VCaP (cell line): ENCODE measurements around the gene EIF3CL.
"Not testable (repeated sequence)": the region's sequence is repeated elsewhere in the genome, so short reads cannot be mapped to it uniquely, and the experiment has no call there.

Experiments
- H3K27ac ChIP-seq: fragments of 450-650 bp; 2 replicates; pipeline ENCODE4 v1.5.1; 2017

EIF3CL gene, protein sequence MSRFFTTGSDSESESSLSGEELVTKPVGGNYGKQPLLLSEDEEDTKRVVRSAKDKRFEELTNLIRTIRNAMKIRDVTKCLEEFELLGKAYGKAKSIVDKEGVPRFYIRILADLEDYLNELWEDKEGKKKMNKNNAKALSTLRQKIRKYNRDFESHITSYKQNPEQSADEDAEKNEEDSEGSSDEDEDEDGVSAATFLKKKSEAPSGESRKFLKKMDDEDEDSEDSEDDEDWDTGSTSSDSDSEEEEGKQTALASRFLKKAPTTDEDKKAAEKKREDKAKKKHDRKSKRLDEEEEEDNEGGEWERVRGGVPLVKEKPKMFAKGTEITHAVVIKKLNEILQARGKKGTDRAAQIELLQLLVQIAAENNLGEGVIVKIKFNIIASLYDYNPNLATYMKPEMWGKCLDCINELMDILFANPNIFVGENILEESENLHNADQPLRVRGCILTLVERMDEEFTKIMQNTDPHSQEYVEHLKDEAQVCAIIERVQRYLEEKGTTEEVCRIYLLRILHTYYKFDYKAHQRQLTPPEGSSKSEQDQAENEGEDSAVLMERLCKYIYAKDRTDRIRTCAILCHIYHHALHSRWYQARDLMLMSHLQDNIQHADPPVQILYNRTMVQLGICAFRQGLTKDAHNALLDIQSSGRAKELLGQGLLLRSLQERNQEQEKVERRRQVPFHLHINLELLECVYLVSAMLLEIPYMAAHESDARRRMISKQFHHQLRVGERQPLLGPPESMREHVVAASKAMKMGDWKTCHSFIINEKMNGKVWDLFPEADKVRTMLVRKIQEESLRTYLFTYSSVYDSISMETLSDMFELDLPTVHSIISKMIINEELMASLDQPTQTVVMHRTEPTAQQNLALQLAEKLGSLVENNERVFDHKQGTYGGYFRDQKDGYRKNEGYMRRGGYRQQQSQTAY

DNA sequence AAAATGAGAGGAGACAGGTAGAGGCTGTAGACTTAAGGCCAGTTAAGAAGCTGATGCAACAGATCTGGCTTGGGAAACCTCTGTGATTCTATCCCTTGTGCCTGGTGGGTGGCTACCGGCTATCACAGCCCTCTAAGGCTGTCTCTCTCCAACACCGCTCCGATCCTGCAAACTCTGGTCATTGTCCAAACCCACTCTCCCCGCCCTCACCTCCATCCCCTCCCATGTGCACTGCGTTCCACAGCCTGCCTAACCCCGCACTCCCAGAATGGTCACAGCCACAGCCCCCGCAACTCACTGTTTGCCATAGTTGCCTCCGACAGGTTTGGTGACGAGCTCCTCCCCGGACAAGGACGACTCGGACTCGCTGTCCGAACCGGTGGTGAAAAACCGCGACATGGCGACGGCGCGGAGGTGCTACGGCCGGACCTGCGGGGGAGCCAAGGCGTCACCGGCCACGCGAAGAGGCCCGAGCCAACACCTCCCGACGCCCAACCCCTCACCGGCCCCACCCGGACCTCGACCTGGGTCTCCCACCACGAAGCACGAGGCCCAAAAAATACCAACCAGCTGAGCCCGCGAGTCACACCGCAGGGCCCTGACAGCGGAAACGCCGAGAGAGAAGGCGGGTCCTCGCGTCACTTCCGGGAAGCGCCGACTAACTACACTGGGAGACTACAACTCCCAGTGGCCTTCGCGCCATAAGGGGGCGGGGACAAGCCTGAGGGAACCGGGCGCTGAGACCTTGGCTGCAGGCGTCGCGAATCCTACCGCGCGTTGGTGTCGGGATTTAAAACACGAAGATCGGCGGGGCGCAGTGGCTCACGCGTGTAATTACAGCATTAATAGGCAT, at the start of gene EIF3CL:
EIF3CL (minus strand) TSS at position 622 of the 853 bp plus-strand sequence; CDS start at position 399, 223 bp downstream.
- not testable (repeated sequence) for H3K27ac ChIP-seq

DNA sequence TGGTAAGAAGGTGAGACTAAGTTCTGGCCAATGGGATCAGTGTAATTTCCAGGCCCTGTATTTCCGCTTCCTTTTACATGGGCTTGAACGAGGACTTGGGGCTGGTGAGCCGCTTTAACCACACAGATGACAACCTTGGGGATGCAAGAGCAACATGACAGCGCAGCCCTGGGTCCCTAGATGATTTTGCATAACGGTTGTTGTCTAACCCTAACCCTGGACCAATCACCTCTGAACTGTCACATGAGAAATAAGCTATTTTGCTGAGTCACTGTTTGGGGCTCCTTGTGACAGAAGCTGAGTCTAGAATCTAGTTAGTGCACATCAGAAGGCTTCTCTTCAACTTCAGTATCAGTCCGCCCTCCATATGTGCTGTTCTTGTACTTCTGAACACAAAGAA, 43.4 kb upstream of the EIF3CL start:
- H3K27ac ChIP-seq = not testable (repeated sequence)

DNA sequence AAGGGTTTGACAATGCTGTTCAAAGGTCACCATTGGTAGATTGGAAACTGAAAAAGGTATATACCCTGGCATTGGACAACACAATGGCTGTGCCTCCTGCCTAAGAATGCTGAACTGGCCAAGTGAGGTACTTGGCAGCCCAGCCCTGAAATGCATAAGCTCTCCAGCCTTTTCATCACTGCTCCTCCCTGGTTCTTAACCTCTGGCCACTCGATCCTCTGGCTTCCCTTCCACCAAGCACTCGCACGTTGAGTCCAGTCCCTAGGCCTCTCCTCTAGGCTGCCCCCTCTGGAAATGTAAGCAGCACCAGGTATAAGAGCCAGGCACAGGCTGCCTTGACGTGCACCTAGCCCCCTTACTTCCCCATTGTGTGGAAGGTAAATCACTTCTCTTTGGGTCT, 42.7 kb upstream of the EIF3CL start:
- H3K27ac ChIP-seq = not testable (repeated sequence)

DNA sequence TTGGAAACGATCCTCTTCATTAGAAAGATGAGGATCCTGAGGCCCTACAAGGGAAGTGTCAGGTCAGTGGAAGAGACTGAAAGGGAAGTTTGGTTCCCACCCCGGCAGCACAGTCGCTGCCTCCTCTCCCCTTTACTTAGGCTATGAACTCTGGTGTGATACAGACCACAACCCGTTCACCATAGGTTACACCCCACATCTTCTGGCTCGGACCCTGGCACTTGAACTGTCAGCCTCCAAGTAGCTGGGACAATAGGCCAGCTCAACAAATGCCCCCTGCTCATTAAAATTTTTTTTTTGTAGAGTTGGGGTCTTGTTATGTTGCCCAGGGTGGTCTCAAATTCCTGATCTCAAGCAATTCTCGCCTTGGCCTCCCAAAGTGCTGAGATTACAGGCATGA, 40.3 kb upstream of the EIF3CL start:
- not testable (repeated sequence) for H3K27ac ChIP-seq

DNA sequence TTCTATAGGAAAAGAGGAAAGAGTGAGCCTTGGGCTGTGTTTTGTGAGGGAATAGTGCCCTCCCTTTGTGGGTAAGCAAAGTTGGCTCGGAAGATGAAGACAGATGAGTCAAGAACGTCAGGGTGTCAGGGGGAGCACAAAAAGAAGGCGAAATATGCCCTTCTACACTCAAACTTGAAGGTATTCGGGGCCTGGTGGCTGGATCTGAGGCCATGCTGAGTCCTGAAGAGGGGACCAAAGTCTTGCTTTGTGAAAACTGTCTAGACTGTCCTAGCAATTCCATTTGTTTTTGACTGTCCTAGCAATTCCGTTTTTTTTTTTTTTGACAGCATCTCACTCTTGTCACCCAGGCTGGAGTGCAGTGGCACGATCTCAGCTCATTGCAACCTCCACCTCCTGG, 35.3 kb upstream of the EIF3CL start:
- H3K27ac ChIP-seq = not testable (repeated sequence)

DNA sequence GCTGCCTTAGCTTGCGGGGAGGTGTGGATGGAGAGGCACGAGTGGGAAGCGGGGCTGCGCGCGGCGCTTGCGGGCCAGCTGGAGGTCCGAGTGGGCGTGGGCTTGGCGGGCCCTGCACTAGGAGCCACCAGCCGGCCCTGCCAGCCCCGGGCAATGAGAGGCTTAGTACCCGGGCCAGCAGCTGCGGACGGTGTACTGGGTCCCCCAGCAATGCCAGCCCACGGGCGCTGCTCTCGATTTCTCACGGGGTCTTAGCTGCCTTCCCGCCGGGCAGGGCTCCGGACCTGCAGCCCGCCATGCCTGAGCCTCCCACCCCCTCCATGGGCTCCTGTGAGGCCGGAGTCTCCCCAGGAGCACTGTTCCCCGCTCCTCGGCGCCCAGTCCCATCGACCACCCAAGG, 31.7 kb upstream of the EIF3CL start:
- H3K27ac ChIP-seq = not testable (repeated sequence)

DNA sequence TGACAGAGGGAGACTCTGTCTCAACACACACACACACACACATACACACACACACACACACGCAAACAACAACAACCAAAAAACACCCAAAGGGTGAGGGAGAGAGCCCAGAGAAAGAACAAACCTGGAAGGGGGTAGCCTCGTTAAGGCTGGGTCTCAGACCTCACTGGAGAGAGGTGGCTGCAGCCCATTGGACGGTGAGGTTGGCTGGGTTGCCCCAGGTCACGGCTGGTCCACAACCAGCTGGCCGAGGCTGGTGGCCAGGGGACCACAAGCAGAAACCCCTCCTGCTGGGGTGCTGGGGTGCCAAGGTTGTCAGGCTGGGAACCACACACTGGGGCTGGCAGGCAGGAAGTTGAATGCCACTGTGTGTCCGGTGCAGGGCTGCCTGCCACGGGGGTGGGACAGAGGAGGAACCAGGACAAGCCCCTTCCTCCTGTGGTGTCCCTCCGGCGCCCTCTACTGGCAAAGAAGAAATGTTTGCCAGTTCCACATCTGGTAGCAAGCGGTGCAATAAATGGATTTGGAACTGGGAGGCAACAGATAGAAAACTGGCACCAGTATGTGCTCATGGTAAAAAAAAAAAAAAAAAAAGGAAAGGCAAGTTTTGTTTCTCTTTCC, 22.5 kb upstream of the EIF3CL start:
- not testable (repeated sequence) for H3K27ac ChIP-seq

DNA sequence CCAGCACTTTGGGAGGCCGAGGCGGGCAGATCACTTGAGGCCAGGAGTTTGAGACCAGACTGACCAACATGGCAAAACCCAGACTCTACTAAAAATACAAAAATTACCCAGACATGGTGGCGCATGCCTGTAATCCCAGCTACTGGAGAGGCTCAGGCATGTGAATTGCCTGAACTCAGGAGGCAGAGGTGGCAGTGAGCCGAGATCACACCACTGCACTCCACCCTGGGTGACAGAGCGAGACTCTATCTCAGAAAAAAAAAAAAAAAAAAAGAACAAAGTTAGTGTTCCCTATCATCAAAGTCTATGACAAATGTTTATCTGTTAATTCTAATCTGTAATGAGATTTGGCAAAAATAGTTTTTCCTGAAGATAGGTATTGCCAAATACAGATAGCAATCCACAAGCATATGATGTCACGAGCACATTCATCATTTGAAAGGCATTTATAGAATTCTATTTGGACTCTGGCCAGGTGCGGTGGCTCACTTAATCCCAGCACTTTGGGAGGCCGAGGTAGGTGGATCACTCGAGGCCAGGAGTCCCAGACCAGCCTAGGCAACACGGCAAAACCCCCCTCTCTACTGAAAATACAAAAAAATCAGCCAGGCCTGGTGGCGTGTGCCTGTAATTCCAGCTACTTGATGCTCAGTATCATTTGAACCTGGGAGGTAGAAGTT, 17.6 kb upstream of the EIF3CL start:
- not testable (repeated sequence) for H3K27ac ChIP-seq

DNA sequence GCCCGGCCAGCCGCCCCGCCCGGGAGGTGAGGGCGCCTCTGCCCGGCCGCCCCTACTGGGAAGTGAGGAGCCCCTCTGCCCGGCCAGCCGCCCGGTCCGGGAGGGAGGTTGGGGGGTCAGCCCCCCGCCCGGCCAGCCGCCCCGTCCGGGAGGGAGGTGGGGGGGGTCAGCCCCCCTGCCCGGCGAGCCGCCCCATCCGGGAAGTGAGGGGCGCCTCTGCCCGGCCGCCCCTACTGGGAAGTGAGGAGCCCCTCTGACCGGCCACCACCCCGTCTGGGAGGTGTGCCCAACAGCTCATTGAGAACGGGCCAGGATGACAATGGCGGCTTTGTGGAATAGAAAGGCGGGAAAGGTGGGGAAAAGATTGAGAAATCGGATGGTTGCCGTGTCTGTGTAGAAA, 13.4 kb upstream of the EIF3CL start:
- not testable (repeated sequence) for H3K27ac ChIP-seq

DNA sequence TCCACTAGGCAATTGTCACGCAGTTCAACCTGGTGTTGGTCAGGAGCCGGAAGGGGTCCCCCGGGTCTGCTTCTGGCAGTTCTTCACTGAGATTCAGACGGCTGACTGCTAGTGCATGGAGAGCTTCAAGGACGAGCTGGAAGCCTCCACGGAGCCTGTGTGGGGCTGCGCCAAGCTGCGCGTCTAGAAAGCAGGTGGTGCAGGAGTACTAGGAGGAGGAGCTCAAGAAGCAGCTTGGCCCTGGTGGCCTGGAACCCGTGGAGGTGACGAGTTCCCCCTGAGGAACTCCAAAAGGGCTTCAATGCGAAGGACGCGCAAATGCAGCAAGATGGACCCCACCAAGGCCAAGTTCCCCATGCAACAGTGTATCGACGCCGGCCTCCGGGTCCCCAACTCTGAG, 10.9 kb upstream of the EIF3CL start:
- not testable (repeated sequence) for H3K27ac ChIP-seq

DNA sequence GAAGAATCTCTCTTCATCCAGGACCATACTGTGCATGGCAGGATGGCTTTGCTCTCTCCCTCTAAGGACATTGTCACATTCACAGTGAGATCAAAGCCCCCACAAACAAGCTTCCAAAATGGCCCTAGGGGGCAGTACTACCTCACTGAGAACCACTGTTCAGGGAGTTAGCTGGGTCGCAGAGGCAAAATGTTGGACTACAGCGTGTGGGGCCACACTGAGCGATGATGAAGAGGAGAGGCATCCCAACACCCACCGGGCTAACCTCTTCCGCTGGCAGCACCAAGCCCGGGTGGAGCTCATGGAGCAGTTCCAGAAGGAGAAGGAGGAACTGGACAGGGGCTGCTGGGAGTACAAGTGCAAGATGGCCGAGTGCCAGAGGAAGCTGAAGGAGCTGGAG, 9.9 kb upstream of the EIF3CL start:
- not testable (repeated sequence) for H3K27ac ChIP-seq

DNA sequence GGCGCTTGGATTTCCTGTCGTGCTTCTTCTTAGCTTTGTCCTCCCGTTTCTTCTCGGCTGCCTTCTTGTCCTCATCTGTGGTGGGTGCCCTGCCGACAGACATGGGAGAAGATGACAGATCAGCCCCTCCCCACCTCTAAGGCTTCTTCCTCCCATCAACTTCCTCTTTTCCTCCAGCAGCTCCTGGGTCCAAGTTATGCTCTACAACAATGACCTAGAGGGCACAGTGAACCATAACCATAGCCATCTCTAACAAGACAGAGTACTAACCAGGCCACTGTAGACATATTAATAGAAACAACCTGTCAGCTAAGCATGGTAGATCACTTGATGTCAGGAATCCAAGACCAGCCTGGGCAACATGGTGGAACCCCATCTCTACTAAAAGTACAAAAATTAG, 11.6 kb downstream of the EIF3CL start:
- H3K27ac ChIP-seq = not testable (repeated sequence)

DNA sequence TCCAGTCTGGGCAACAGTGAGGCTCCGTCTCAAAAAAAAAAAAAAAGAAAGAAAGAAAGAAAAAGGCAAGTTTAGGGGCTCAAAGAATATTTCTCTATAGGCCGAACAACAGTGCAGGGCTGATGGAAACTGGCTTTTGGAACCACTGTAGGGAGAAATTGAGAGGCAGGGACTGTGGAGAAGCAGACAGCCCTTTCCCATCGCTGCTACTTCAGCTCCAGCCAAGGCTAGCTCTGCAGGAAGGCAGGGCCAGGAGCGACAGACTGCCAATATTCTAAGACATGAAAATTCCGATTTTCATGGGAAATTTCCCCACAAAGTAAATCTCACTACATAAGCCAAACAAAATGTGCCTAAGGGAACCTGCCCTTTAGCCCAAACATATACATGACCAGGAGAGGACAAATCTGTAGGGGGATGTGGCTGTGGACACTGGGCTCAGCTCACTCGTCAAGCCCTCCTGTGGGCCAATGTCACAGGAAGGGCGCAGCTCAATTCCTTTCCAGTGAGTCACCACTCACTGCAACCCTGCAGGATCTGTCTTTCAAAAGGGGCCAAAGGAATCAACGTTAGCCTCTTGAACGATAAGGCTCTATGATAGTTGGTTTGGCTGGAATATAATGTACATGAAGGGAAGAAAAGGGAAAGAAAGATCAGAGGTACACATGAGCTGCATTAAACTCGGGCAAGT, 21.3 kb downstream of the EIF3CL start:
- not testable (repeated sequence) for H3K27ac ChIP-seq

DNA sequence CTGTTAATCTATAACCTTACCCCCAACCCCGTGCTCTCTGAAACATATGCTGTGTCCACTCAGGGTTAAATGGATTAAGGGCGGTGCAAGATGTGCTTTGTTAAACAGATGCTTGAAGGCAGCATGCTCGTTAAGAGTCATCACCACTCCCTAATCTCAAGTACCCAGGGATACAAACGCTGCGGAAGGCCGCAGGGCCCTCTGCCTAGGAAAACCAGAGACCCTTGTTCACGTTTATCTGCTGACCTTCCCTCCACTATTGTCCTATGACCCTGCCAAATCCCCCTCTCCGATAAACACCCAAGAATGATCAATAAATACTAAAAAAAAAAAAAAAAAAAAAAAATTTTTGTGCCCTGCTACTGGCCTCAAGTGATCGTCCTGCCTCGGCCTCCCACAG, 25.8 kb downstream of the EIF3CL start:
- H3K27ac ChIP-seq = not testable (repeated sequence)

DNA sequence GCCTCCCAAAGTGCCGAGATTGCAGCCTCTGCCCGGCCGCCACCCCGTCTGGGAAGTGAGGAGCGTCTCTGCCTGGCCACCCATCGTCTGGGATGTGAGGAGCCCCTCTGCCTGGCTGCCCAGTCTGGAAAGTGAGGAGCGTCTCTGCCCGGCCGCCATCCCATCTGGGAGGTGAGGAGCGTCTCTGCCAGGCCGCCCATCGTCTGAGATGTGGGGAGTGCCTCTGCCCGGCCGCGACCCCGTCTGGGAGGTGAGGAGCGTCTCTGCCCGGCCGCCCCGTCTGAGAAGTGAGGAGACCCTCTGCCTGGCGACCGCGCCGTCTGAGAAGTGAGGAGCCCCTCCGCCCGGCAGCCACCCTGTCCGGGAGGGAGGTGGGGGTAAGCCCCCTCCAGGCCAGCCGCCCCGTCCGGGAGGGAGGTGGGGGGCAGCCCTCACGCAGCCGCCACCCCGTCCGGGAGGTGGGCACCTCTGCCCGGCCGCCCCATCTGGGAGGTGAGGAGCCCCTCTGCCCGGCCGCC, 26.5 kb downstream of the EIF3CL start:
- H3K27ac ChIP-seq = not testable (repeated sequence)

DNA sequence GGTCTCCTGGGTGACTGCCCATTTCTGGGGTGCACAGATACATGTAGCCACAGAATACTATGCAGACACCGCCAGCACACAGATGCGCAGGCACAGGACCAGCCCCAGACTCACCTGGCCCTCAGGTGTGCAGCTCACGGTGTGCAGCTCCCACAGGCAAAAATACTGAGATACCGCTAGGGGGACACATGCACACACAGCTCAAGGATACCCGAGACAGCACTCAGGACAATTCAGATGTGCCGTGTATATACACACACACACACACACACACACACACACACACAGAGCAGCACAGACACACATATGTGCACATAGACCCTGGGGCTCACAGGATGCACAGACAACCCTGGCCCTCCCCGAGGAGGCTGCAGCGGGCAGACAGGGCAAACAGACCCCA, 28.5 kb downstream of the EIF3CL start:
- H3K27ac ChIP-seq = not testable (repeated sequence)

DNA sequence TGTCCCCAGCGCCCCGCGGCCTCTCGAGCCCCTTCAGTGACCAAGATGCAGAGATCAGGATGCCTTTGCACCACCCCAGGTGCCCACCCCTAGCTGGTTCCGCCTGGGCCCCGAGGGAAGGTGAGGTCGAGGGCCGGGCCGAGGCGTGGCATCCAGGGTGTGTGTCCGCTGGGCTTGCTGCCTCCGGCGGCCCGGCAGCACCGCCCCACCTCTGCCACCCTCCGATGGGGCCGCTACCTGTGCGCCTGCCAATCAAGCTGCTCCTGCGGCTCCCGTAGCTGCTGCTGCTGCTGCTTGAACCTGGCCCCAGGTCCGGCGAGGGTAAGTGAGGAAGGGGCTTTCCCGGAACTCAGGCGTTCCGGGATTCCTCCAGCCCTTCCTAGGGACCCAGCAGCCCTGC, 29.4 kb downstream of the EIF3CL start:
- H3K27ac ChIP-seq = not testable (repeated sequence)

DNA sequence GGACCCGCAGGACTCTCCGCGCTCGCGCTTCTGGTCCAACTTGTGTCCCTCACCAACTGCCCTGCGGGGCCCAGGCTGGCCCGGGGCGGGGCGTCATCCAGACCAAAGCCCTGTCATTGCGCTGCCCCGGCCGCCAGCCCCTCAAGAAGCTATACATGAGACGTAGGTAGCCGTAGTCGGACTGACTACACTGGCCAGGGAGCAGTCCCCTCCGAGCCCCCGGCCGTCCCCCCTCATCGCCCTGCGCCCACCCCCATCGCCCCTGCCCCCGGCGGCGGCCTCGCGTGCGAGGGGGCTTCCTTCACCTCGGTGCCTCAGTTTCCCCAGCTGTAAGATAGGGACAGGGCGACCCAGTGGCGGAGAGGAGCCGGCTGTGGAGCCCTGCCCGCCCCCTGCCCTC, 35.7 kb downstream of the EIF3CL start:
- H3K27ac ChIP-seq = not testable (repeated sequence)

DNA sequence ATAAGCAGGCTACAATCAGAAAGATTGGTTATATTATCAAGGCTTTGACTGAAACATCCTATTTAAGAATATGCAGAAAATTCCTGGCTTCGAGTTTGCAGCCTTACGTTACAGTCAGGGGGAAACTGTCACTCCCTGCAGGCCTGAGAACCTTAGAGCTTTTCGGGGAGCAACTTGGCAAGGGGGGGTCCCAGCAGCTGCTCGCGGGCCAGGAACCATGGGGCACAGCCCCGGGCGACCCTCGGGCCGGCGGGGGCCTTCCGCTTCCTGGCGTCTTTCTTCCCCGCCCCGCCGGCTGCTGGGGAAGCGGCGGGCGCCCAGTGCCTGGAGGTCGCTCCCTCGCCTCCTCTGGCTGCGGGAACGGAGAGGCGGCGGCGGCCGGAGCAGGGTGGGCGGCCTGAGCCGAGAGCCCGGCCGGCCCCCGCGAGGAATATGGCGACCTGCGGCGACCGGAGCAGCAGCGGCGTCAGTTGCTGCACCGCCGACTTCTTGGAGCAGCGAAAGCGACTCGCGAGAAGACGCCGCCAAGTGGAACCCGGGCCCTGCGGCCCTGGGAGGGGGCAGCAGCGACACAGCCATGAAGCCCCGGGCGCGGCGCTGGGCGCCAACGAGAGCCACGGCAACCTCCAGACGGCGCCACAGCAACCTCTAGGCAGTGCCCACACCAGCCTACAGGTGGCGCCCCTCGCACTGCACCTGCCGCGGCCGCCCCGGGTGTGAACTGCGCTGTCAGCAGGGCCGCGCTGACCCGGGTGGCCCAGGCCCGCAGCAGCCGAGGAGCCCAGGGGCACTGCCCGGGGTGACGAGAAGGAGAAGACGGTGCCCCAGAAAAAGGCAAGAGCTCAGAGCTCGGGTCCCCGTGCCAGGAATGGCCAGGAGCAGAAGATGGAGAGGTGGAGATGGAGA, 39.1 kb downstream of the EIF3CL start:
- H3K27ac ChIP-seq = not testable (repeated sequence)
